Lower leg skin (tissue), 4 donors: ENCODE measurements around the gene BEST4. TPM values are rescaled to one million over a fixed set of nuclear protein-coding genes. Genes with fewer than 3 reads are reported as not detected.
"Not testable (repeated sequence)": the region's sequence is repeated elsewhere in the genome, so short reads cannot be mapped to it uniquely, and the experiment has no call there.

Experiments used
- DNase-seq, 2 donors: peaks; one replicate each; pipeline ENCODE4 v3.0.0-alpha.2; 2019; ENCODE audit warnings: low spot score in 2 of 2
- H3K4me3 ChIP-seq: fragments of 200-600 bp; sonication (generic); 2 replicates; pipeline ENCODE4 v1.5.1; 2017; ENCODE audit warnings: mild to moderate bottlenecking, low read depth; ENCODE audit not compliant: poor library complexity, severe bottlenecking
- POLR2A ChIP-seq, 2 donors: fragments of 450-650 bp; IDR thresholded peaks; one replicate each; pipeline ENCODE4 v1.6.1; 2016 to 2017; ENCODE audit warnings: antibody characterized with exemption in 2 of 2, mild to moderate bottlenecking in 1 of 2, moderate library complexity in 1 of 2
- WGBS, 2 donors: methylation state at CpG; one replicate each; pipeline ENCODE4 v1.1.5; 2018; 5-methylcytosine and 5-hydroxymethylcytosine counted together
- intact Hi-C: fragments of 100-400 bp; cut with DNase I; formaldehyde crosslinking; loops from one replicate; pipeline ENCODE4 v1.15.0; 2023; ENCODE audit warnings: low total_unique reads
- total RNA-seq, 4 donors: library from RNA; depleted of rRNA; stranded (reverse); fragments of >200 nt; gene quantifications; one replicate each; pipeline ENCODE4 v1.1.0, GENCODE V29; 2016
- TF ChIP-seq, protein P1 (sequence below), 3 donors: fragments of 450-650 bp; IDR thresholded peaks; one replicate each; pipeline ENCODE4 v1.5.1; 2016; ENCODE audit warnings: antibody characterized with exemption in 3 of 3, mild to moderate bottlenecking in 3 of 3, moderate library complexity in 2 of 3

BEST4 gene
- total RNA-seq, 4 donors from 2014 or later = 0.23 TPM; not detected in 3

DNA sequence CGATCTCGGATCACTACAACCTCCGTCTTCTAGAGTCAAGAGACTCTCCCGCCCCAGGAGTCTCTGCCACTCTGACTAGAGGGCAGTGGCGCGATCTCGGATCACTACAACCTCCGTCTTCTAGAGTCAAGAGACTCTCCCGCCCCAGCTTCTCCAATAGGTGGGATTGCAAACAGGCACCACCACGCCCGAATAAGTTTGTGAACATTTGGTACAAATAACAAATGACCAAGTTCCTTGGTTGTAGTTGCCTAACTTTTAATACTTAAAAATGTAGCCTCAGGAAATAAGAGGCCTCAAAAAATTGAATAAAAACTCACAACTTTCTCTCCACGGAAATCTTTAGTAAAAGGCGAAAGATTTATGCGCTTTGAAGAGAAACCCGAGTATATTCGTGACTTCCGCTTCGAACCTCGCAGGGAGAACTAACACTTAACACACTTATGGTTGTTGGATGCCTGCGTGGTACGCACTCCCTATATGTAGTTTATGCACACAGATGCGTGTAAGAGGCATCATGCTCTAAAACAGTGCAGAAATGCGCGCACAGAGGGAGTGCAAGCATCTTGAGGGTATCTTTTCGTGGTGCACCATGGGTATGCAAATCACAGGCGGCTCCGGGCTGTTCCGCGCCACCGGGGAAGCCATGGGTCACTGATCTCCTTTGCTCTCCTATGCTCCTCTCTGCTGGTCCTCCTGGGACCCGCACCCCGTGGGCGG, 31.8 kb upstream of the BEST4 start:
- H3K4me3 ChIP-seq = peak overlapping the region; percentile 30
- TF ChIP-seq, protein P1, sequence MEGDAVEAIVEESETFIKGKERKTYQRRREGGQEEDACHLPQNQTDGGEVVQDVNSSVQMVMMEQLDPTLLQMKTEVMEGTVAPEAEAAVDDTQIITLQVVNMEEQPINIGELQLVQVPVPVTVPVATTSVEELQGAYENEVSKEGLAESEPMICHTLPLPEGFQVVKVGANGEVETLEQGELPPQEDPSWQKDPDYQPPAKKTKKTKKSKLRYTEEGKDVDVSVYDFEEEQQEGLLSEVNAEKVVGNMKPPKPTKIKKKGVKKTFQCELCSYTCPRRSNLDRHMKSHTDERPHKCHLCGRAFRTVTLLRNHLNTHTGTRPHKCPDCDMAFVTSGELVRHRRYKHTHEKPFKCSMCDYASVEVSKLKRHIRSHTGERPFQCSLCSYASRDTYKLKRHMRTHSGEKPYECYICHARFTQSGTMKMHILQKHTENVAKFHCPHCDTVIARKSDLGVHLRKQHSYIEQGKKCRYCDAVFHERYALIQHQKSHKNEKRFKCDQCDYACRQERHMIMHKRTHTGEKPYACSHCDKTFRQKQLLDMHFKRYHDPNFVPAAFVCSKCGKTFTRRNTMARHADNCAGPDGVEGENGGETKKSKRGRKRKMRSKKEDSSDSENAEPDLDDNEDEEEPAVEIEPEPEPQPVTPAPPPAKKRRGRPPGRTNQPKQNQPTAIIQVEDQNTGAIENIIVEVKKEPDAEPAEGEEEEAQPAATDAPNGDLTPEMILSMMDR (IDR thresholded peaks at IDR 0.05) = no peak
- TF ChIP-seq POLR2A (IDR thresholded peaks at IDR 0.05) = peak in 1 of 2 donors; percentile 58
- 0 to 2% methylated on average over 25 to 33 of the region's 33 CpGs for WGBS, 2 donors
- intact Hi-C loops = no loop called here
- peak; percentile 77 to 96 for DNase-seq

DNA sequence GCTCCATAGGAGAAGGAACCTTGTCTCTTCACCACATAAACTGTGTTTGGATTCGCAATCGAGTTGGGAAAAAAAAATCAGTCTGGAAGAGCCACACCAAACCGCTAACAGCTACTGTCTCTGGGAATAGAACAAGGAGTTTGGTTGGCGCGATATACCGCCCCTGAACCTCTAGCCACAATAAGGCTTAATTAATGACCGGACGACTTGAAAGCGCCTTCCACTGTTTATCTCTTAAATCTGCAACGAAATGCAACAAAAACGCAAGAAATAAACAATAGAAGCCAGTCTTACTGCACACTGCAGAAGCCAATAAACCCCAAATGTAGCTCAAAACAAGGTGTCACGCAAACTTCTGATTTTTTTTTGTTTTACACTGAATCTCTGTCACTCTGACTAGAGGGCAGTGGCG, 31.2 kb upstream of the BEST4 start:
- no peak for DNase-seq

DNA sequence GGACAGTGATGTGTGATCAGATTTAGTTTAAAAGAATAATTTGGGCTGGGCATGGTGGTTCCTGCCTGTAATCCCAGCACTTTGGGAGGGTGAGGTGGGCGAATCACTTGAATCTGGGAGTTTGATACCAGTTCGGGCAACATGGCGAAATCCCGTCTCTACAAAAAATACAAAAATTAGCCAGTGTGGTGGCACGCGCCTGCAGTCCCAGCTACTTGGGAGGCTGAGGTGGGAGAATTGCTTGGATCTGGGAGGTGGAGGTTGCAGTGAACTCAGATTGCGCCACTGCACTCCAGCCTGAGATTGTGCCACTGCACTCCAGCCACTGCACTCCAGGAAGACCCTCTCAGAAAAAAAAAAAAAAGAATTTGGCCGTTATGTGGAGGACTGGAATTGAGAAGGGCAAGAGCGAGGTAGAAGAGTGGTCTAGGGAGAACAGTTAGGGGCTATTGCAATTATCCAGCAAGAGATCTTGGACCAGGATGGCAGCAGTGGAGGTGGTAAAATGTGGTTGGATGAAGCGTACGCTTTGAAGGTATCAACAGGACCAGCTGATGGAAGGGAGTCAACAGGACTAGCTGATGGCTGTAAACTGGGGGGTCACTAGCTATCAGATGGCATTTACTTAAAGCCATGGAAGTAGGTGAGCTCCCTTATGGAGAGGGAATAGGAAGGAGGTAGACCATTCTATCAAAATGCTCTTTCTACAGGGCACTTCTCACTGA, 30.0 kb upstream of the BEST4 start:
- WGBS, 2 donors = 93 to 96% methylated on average over 11 of the region's 11 CpGs
- H3K4me3 ChIP-seq = no peak overlapping the region
- DNase-seq = peak in 1 of 2 donors; percentile 15
- intact Hi-C loops = no loop called here
- no peak for TF ChIP-seq POLR2A (IDR thresholded peaks at IDR 0.05)
- TF ChIP-seq, protein P1 (IDR thresholded peaks at IDR 0.05) = no peak

More for the DNA sequence above, 31.2 kb upstream of the BEST4 start:
- 1 to 3% methylated on average over 13 of the region's 13 CpGs for WGBS, 2 donors
- intact Hi-C loops = no loop called here
- peak overlapping the region; percentile 8 for H3K4me3 ChIP-seq
- no peak for TF ChIP-seq POLR2A (IDR thresholded peaks at IDR 0.05)
- TF ChIP-seq, protein P1 (IDR thresholded peaks at IDR 0.05) = no peak

DNA sequence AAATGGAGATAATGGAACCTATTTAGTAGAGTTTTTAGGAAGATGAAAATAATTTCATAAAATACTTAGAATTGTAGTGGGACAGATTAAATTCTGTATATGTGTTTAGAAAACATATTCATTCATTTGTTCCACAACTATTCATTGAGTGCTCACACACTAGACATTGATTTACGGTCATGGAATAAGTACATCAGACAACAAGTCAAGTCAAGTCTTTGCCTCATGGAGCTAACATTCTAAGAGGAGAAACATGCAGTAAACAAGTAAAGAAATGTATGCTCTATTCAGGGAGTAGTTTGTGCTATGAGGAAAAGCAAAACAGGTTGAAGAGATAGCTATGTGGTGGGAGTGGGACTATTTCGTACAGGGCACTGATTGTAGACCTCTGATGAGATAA, 29.3 kb upstream of the BEST4 start:
- DNase-seq = no peak
- no peak overlapping the region for H3K4me3 ChIP-seq
- WGBS, 2 donors = 54 to 67% methylated on average over 2 of the region's 2 CpGs
- TF ChIP-seq POLR2A (IDR thresholded peaks at IDR 0.05) = no peak
- intact Hi-C loops = no loop called here

DNA sequence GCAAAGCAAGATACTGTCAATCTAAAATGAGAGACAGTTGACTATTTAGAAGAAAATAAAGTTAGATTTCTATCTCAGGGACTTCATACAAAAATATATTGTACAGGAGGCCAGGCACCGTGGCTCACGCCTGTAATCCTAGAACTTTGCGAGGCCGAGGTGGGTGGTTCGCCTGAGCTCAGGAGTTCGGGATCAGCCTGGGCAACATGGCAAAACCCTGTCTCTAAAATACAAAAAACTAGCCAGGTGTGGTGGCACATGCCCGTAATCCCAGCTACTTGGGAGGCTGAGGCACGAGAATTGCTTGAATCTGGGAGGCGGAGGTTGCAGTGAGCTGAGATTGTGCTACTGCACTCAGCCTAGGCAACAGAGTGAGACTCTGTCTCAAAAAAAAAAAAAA, 28.0 kb upstream of the BEST4 start:
- peak in 1 of 2 donors; percentile 36 for DNase-seq
- H3K4me3 ChIP-seq, intact Hi-C loops: not testable (repeated sequence)
- WGBS, 2 donors = 78 to 95% methylated on average over 9 of the region's 9 CpGs

DNA sequence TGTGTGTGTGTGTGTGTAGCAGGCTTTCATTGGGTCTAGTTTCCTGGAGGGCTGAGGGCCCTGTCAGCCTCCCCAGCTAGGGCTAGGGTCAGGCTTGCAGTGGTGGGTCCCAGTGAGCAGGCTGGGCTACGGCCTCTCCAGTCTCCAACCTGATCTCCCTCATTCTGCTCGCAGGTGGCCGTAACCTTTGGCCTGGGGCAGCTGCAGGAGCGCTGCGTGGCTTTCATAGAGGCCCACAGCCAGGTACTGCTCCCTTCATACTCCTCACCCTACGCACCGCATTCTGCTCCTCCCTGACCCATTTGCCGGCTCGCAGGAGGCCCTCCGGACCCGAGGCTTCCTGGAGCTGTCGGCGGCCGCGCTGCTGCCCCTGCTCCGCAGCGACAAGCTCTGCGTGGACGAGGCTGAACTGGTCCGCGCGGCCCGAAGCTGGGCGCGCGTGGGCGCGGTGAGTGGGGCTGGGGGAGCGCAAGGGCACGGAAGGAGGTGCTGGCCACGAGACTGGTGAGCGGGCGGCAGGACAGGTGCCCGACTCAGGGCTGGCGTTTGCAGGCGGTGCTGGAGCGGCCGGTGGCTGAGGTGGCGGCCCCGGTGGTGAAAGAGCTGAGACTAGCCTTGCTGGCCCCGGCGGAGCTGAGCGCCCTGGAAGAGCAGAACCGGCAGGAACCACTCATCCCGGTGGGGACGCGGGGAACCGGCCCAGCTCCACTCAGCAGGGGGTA, 25.0 kb upstream of the BEST4 start:
- 69 to 80% methylated on average over 46 of the region's 48 CpGs for WGBS, 2 donors
- no peak overlapping the region for H3K4me3 ChIP-seq
- intact Hi-C loops = no loop called here
- TF ChIP-seq, protein P1 (IDR thresholded peaks at IDR 0.05) = no peak
- TF ChIP-seq POLR2A (IDR thresholded peaks at IDR 0.05) = no peak
- peak in 1 of 2 donors; percentile 89 for DNase-seq
